Left kidney (tissue), 2 donors: ENCODE measurements around the gene SLC7A9. TPM values are rescaled to one million over a fixed set of nuclear protein-coding genes. Genes with fewer than 3 reads are reported as not detected.
"Not testable (repeated sequence)": the region's sequence is repeated elsewhere in the genome, so short reads cannot be mapped to it uniquely, and the experiment has no call there.

Experiments
- DNase-seq: peaks from one replicate; pipeline ENCODE4 v3.0.0-alpha.2; 2013
- polyA plus RNA-seq: library from polyadenylated mRNA; unstranded; fragments of 120-200 nt; gene quantifications from one replicate; pipeline ENCODE4 v1.2.1, GENCODE V29; 2013; ENCODE audit not compliant: insufficient read length

The SLC7A9 gene
- polyA plus RNA-seq, 1 donor, result 15.4 TPM

GRCh38 chr19:32864318-32865007, 5.1 kb downstream of the SLC7A9 start:
- DNase-seq, result no peak

- no peak for DNase-seq
Observed at GRCh38 chr19:32863841-32864240, 5.7 kb downstream of the SLC7A9 start.

DNA sequence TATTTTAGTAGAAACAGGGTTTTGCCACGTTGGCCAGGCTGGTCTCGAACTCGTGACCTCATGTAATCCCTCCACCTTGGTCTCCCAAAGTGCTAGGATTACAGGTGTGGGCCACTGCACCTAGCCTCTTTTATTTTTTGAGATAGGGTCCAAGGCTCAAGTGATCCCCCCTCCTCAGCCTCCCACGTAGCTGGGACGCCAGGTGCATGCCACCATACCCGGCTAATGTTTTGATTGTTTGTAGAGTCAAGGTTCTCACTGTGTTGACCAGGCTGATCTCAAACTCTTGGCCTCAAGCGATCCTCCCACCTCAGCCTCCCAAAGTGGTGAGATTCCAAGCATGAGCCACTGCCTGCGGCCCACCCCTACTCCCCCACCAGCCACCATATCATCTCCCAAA, 6.3 kb downstream of the SLC7A9 start:
- no peak for DNase-seq

DNA sequence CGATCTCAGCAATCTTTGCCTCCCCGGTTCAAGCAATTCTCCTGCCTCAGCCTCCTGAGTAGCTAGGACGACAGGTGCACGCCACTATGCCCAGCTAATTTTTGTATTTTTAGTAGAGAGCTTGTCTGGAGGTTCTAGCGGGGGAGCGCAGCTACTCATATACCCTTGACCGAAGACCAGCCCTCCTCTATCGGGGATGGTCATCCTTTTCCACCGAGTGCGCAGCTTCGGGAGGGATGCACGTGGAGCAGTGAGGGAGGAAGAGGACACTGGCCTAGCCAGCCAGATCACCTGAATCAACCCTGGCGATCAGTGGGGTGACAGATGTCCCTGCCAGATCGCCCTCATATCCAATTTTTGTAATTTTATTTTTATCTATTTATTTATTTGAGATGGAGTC, 6.8 kb downstream of the SLC7A9 start:
- DNase-seq, result no peak

GRCh38 chr19:32862173-32862572, 7.4 kb downstream of the SLC7A9 start:
- DNase-seq, result no peak

- no peak for DNase-seq
Observed at GRCh38 chr19:32861596-32861995, 8.0 kb downstream of the SLC7A9 start.

DNA sequence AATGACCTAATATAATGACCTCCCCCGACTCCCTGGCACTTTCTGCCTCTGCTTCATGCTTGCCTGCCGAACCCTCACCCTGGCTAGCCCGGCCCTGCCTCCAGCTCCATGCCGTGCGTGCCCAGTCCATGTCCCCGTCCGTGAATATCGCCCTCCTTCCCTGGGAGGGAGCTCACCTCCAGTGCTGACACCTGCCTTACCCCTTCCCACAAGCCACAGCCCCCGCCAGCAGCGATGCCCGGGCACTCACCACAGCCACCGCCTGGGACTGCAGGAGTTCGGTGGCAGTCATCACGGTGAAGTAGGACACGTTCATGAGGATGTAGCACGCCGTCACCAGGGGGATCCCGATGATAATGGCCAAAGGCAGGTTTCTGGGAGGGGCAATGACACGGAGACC, 10.0 kb downstream of the SLC7A9 start:
- DNase-seq, result no peak

DNA sequence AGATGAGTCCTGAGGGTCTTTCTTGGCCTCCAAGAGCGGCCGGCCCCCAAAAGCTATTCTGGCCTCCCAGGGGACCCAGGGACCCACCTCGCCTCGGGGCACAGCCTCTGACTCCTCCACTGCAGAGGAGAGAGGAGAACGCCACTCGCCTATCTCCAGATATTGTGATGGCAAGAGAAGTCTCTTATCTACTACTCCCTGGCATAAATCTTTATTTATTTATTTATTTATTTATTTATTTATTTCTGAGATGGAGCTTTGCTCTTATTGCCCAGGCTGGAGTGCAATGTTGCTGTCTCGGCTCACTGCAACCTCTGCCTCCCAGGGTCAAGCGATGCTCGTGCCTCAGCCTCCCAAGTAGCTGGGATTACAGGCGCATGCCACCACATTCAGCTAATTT, 11.0 kb downstream of the SLC7A9 start:
- no peak for DNase-seq

GRCh38 chr19:32858155-32858554, 11.4 kb downstream of the SLC7A9 start:
- DNase-seq, result no peak

DNA sequence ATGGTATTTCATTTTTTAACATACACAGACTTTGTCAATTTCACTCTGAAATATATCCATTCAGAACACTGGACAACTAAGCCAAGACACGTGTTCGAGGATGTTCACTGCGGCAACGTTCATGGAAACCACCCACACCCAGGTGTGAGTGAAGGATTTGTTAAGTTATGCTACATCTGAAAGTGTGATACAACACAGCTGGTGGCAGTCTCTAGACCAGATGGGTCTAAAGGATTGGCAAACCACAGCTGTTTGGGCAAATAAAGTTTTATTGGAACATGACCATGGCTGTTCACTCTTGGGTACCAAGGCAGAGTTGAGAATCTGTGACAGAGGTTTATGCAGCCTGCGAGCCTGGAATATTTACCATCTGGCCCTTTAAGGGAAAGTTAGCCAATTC, 12.0 kb downstream of the SLC7A9 start:
- DNase-seq, result no peak

DNA sequence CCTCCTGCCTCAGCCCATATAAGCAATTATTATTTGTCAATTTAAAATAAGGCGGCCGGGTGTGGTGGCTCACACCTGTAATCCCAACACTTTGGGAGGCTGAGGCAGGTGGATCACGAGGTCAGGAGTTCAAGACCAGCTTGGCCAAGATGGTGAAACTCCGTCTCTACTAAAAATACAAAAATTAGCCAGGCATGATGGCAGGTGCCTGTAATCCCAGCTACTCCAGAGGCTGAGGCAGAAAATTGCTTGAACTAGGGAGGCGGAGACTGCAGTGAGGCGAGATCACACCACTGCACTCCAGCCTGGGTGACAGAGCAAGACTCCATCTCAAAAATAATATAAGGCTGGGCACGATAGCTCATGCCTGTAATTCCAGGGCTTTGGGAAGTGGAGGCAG, 12.7 kb downstream of the SLC7A9 start:
- not testable (repeated sequence) for DNase-seq

GRCh38 chr19:32852216-32852615, 17.4 kb downstream of the SLC7A9 start:
- no peak for DNase-seq

DNA sequence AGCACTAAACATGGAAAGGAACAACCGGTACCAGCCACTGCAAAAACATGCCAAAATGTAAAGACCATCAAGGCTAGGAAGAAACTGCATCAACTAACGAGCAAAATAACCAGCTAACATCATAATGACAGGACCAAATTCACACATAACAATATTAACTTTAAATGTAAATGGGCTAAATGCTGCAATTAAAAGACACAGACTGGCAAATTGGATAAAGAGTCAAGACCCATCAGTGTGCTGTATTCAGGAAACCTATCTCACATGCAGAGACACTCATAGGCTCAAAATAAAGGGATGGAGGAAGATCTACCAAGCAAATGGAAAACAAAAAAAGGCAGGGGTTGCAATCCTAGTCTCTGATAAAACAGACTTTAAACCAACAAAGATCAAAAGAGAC, 21.5 kb downstream of the SLC7A9 start:
- DNase-seq, result not testable (repeated sequence)

- DNase-seq, result no peak
Observed at GRCh38 chr19:32843716-32844245, 25.8 kb downstream of the SLC7A9 start.

DNA sequence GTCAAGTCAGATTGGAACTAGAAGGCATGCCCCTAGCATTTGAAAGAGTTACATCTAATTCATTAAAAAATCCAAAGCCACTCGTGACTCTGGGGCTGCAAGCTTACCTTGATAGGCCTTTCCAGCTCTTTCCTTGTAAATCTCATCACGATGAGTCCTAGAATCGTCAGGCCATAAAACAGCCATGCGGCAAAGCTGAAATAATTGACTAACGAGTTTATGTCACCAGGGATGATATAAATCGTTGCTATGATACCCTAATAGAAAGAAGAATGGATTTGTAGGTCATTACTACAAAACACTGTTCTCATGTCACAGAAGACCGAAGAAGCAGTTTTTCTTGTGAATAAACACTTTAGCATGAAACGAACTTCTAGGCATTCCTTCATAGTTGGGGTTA, 27.5 kb downstream of the SLC7A9 start:
- DNase-seq, result no peak

DNA sequence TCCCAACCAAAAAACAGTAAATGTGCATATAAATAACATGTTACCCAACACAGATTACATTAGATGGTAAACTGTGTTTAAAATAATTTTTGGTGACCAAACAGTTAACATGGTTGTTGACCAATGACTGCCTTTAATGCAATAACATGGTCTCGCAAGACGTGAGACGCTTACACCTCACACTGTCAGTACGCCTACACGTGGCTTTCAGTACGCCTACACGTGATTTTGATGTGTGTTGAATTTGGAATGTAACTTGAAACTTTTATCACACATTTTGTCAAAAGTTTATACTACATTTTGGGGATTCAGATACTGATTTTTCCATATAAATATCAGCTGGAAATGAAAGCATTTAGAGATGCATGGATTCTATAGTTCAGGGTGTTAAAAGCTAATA, 32.0 kb downstream of the SLC7A9 start:
- no peak for DNase-seq

DNA sequence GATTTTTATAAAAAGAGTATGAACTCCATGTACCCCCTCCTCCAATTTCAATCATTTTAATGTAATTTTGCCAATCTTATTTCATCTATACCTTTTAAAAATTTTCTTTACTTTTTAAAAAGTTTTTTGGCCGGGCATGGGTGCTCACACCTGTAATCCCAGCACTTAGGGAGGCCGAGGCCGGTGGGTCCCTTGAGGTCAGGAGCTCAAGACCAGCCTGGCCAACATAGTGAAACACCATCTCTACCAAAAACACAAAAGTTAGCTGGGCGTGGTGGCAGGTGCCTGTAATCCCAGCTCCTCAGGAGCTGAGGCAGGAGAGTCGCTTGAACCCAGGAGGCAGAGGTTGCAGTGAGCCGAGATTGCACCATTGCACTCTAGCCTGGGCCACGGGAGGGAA, 36.2 kb downstream of the SLC7A9 start:
- not testable (repeated sequence) for DNase-seq

DNA sequence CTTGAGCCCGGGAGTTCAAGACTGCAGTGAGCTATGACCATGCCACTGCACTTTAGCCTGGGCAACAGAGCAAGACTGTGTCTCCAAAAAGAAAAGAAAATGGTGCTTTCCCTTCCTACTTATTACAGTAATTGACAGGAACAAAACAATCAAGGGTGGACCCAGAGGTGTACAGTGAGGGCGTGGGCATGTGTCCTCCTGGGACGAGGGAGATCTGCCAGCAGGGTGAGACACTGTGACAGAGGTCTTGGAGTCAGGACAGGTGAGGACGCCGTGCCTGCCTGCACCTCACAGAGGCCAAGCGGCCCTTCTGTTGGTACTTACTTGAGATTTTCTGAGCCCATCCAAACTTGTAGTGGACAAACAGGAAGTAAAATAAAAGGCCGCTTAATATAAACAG, 36.7 kb downstream of the SLC7A9 start:
- not testable (repeated sequence) for DNase-seq

DNA sequence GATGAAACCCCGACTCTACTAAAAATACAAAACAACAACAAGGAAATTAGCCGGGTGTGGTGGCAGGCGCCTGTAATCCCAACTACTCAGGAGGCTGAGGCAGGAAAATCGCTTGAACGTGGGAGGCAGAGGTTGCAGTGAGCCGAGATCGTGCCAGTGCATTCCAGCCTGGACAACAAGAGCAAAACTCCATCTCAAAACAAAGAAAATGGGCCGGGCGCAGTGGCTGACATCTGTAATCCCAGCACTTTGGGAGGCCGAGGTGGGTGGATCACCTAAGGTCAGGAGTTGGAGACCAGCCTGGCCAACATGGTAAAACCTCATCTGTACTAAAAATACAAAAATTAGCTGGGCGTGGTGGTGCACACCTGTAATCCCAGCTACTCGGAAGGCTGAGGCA, 37.5 kb downstream of the SLC7A9 start:
- not testable (repeated sequence) for DNase-seq

- DNase-seq, result no peak
Observed at GRCh38 chr19:32831611-32832010, 38.0 kb downstream of the SLC7A9 start.

- DNase-seq, result no peak
Observed at GRCh38 chr19:32830231-32831014, 39.1 kb downstream of the SLC7A9 start.

DNA sequence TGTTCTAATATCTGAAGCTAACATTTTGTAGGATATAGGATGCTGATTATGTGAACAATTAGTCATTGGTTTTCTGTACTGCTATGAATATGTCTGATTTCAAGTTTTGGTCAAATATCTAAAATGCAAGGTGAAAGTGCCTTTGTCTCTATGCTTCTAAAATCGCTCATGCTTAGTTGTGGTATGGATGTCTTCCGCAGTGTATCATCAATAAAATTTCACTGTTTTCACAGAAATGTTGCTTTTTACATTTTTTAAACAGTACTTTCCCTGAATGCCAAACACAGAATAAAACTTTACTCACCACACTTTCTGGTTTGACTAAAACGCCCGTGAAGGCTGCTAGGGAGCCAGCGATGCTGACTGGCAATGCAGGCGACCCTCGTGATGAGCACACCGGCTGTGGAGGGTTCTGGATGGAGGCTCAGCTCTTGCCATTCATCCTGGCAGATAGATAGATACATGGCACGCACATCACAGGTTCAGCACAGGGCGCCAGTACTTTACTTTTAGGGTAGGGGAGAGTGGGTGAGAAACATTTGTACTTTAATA, 40.1 kb downstream of the SLC7A9 start:
- DNase-seq, result no peak

- no peak for DNase-seq
Observed at GRCh38 chr19:32828643-32829344, 40.8 kb downstream of the SLC7A9 start.
